BLaER1 (cell line): ENCODE results near the gene CYP4F12.

Source experiments
- H3K27ac ChIP-seq: shearing (Covaris generic); formaldehyde crosslinking; 2 replicates; pipeline ENCODE4 v1.8.1; 2022
- H3K27me3 ChIP-seq: shearing (Covaris generic); formaldehyde crosslinking; 2 replicates; pipeline ENCODE4 v1.8.1; 2022
- H3K36me3 ChIP-seq: shearing (Covaris generic); formaldehyde crosslinking; 2 replicates; pipeline ENCODE4 v1.8.1; 2022
- H3K4me1 ChIP-seq: shearing (Covaris generic); formaldehyde crosslinking; 2 replicates; pipeline ENCODE4 v1.8.1; 2022
- H3K4me2 ChIP-seq: shearing (Covaris generic); formaldehyde crosslinking; 2 replicates; pipeline ENCODE4 v1.8.1; 2022
- H3K4me3 ChIP-seq: shearing (Covaris generic); formaldehyde crosslinking; 2 replicates; pipeline ENCODE4 v1.8.1; 2022
- H3K9ac ChIP-seq: shearing (Covaris generic); formaldehyde crosslinking; 2 replicates; pipeline ENCODE4 v1.8.1; 2022
- H3K9me3 ChIP-seq: shearing (Covaris generic); formaldehyde crosslinking; 2 replicates; pipeline ENCODE4 v1.8.1; 2022
- H4K20me1 ChIP-seq: shearing (Covaris generic); formaldehyde crosslinking; 2 replicates; pipeline ENCODE4 v1.8.1; 2022
- Cebpa-rat ChIP-seq: shearing (Covaris generic); IDR thresholded peaks from 2 replicates; pipeline ENCODE4 v1.8.1; 2022

CYP4F12 gene

GRCh38 chr19:15672580-15673175 is at the start of gene CYP4F12:
Gene CYP4F12, plus strand, starts transcription at chr19:15673087. Its CDS starts 443 bp downstream, at chr19:15673530.
- 0 out of 2 replicates have a peak, but pooled peaks cover 7% of the 10 kb centered on the region for H3K4me1 ChIP-seq
- H3K4me3 ChIP-seq = no peak within 1 kb of the TSS
- no peaks in the 10 kb centered on the region for H3K27me3 ChIP-seq
- TF ChIP-seq Cebpa-rat = no peak
- H4K20me1 ChIP-seq = no peaks in the 10 kb centered on the region
- H3K9me3 ChIP-seq = no peaks in the 10 kb centered on the region
- H3K4me2 ChIP-seq = no peak within 1 kb of the TSS
- no peak within 1 kb of the TSS for H3K9ac ChIP-seq
- no peaks in the 10 kb centered on the region for H3K36me3 ChIP-seq
- H3K27ac ChIP-seq = no peak within 1 kb of the TSS

- Histone ChIP-seq H3K4me1 (no peaks in the 10 kb centered on the region), H4K20me1 (no peaks in the 10 kb centered on the region), H3K4me3 (no peak overlapping the region), H3K36me3 (no peaks in the 10 kb centered on the region), H3K9me3 (no peaks in the 10 kb centered on the region), H3K27ac (no peak overlapping the region), H3K9ac (no peak overlapping the region), H3K27me3 (no peaks in the 10 kb centered on the region), H3K4me2 (no peak overlapping the region)
- TF ChIP-seq Cebpa-rat = no peak
Measured at GRCh38 chr19:15623711-15624318, 49.1 kb upstream of the CYP4F12 start.

GRCh38 chr19:15628236-15629002 is 44.5 kb upstream of the CYP4F12 start:
- H3K27ac ChIP-seq = no peak overlapping the region
- H3K4me2 ChIP-seq = peak overlapping the region; percentile 72
- H3K4me3 ChIP-seq = peak overlapping the region; percentile 62
- no peak overlapping the region for H3K9ac ChIP-seq
- H4K20me1 ChIP-seq = no peaks in the 10 kb centered on the region
- no peaks in the 10 kb centered on the region for H3K36me3 ChIP-seq
- H3K27me3 ChIP-seq = no peaks in the 10 kb centered on the region
- H3K9me3 ChIP-seq = no peaks in the 10 kb centered on the region
- H3K4me1 ChIP-seq = peaks cover 10% of the 10 kb centered on the region
- TF ChIP-seq Cebpa-rat = no peak

- Histone ChIP-seq H3K36me3 (no peaks in the 10 kb centered on the region), H3K9ac (no peak overlapping the region), H3K27ac (no peak overlapping the region), H4K20me1 (no peaks in the 10 kb centered on the region), H3K27me3 (no peaks in the 10 kb centered on the region), H3K4me2 (peak overlapping the region; percentile 72), H3K4me3 (peak overlapping the region; percentile 62), H3K9me3 (no peaks in the 10 kb centered on the region), H3K4me1 (peaks cover 16% of the 10 kb centered on the region)
- TF ChIP-seq Cebpa-rat = no peak
Measured at GRCh38 chr19:15629003-15629880, 43.6 kb upstream of the CYP4F12 start.

GRCh38 chr19:15631817-15632216 is 41.1 kb upstream of the CYP4F12 start:
- no peak for TF ChIP-seq Cebpa-rat
- Histone ChIP-seq H3K4me1 (peaks cover 16% of the 10 kb centered on the region), H3K9ac (no peak overlapping the region), H3K4me2 (no peak overlapping the region), H3K9me3 (no peaks in the 10 kb centered on the region), H3K4me3 (no peak overlapping the region), H3K27ac (no peak overlapping the region), H4K20me1 (no peaks in the 10 kb centered on the region), H3K27me3 (no peaks in the 10 kb centered on the region), H3K36me3 (no peaks in the 10 kb centered on the region)

- Histone ChIP-seq H4K20me1 (no peaks in the 10 kb centered on the region), H3K4me1 (peaks cover 16% of the 10 kb centered on the region), H3K9me3 (no peaks in the 10 kb centered on the region), H3K4me3 (no peak overlapping the region), H3K4me2 (peak overlapping the region; percentile 50), H3K36me3 (no peaks in the 10 kb centered on the region), H3K27ac (no peak overlapping the region), H3K27me3 (no peaks in the 10 kb centered on the region), H3K9ac (no peak overlapping the region)
- TF ChIP-seq Cebpa-rat = no peak
Measured at GRCh38 chr19:15633082-15633835, 39.6 kb upstream of the CYP4F12 start.

- TF ChIP-seq Cebpa-rat = no peak
- H3K9me3 ChIP-seq = no peaks in the 10 kb centered on the region
Measured at GRCh38 chr19:15634105-15634504, 38.8 kb upstream of the CYP4F12 start.

GRCh38 chr19:15635016-15635805 is 37.7 kb upstream of the CYP4F12 start:
- H3K4me3 ChIP-seq = no peak overlapping the region
- H3K9me3 ChIP-seq = no peaks in the 10 kb centered on the region
- H3K4me1 ChIP-seq = peaks cover 16% of the 10 kb centered on the region
- no peak overlapping the region for H3K27ac ChIP-seq
- no peaks in the 10 kb centered on the region for H3K36me3 ChIP-seq
- no peak overlapping the region for H3K4me2 ChIP-seq
- no peaks in the 10 kb centered on the region for H4K20me1 ChIP-seq
- no peak for TF ChIP-seq Cebpa-rat
- no peaks in the 10 kb centered on the region for H3K27me3 ChIP-seq
- H3K9ac ChIP-seq = no peak overlapping the region

More at GRCh38 chr19:15634105-15634504, 38.8 kb upstream of the CYP4F12 start:
- H3K4me1 ChIP-seq = peaks cover 16% of the 10 kb centered on the region
- H3K27ac ChIP-seq = no peak overlapping the region
- H3K4me3 ChIP-seq = no peak overlapping the region
- no peaks in the 10 kb centered on the region for H4K20me1 ChIP-seq
- no peaks in the 10 kb centered on the region for H3K36me3 ChIP-seq
- no peak overlapping the region for H3K4me2 ChIP-seq
- no peaks in the 10 kb centered on the region for H3K27me3 ChIP-seq
- no peak overlapping the region for H3K9ac ChIP-seq
